Progenitor cell of endocrine pancreas (in vitro differentiated cells): ENCODE results near the gene PBX1. TPM values are rescaled to one million over a fixed set of nuclear protein-coding genes. Genes with fewer than 3 reads are reported as not detected.

ENCODE experiments used
- DNase-seq: peaks from one replicate; pipeline ENCODE4 v3.0.0; 2021; ENCODE audit warnings: low spot score; ENCODE audit not compliant: unreplicated experiment
- H3K27ac Mint-ChIP-seq: 2 replicates; pipeline ENCODE4 v1.8.0; 2021; ENCODE audit warnings: mild to moderate bottlenecking, moderate library complexity, mixed read lengths
- H3K27me3 Mint-ChIP-seq: 2 replicates; pipeline ENCODE4 v1.8.0; 2021; ENCODE audit warnings: mixed read lengths
- H3K36me3 Mint-ChIP-seq: 2 replicates; pipeline ENCODE4 v1.8.0; 2022; ENCODE audit warnings: mixed read lengths; ENCODE audit not compliant: insufficient read depth
- H3K4me1 Mint-ChIP-seq: 2 replicates; pipeline ENCODE4 v1.8.0; 2021; ENCODE audit warnings: low read depth, mixed read lengths
- H3K4me3 Mint-ChIP-seq: 2 replicates; pipeline ENCODE4 v1.8.0; 2021; ENCODE audit warnings: low read depth, mild to moderate bottlenecking, moderate library complexity, mixed read lengths
- H3K9me3 Mint-ChIP-seq: 2 replicates; pipeline ENCODE4 v1.8.0; 2021; ENCODE audit warnings: low read depth, mixed read lengths
- CTCF ChIP-seq: fragments of 200-600 bp; sonication (generic); IDR thresholded peaks from one replicate; pipeline ENCODE4 v1.5.0; 2021; ENCODE audit warnings: antibody characterized with exemption, mild to moderate bottlenecking; ENCODE audit not compliant: unreplicated experiment
- total RNA-seq: library from RNA; stranded (reverse); gene quantifications from 2 replicates; pipeline ENCODE4 v1.2.1, GENCODE V29; 2021

The PBX1 gene
- total RNA-seq, 1 donor from 2014 or later: 205 TPM

DNA sequence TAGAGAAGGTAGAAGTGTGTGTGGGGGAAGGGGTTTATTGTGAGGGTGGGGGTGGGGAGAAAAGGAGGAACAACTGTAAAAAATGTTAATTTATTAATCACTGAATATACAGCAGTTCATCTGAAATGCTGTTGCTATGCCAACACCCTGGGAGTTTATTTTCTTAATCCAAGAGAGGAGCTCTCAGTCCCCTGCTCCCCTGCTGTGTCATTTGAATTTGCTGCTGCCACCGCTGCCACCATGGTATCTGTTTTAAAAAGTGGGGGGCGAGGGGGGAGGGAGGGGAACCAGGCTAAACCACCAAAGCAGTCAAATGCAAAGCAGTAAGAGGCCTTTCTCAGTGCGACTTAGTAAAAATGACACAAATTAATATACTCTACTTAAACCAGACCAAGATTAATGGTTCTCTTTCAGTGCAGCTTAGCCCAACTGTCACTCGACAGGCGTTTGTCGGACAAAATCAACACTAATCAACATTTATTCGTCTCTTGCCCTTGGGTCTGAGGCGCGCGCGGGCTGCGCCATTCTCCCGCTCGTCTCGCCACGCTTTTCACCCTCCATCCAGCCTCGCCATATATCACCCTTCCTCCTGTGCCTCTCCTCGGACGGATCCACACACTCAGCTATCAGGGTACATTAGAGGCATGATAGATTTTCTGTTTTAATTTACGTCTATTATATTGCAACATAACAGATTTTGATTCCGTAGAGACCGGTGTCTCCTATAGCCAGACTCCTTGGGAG lies 76.2 kb downstream of the PBX1 start:
- Mint-ChIP-seq H3K4me1 (peaks cover 63% of the 10 kb centered on the region), H3K9me3 (no peaks in the 10 kb centered on the region), H3K27me3 (no peaks in the 10 kb centered on the region), H3K27ac (peak overlapping the region; percentile 70), H3K4me3 (no peak overlapping the region), H3K36me3 (peaks cover 16% of the 10 kb centered on the region)
- DNase-seq: no peak
- TF ChIP-seq CTCF: no peak

DNA sequence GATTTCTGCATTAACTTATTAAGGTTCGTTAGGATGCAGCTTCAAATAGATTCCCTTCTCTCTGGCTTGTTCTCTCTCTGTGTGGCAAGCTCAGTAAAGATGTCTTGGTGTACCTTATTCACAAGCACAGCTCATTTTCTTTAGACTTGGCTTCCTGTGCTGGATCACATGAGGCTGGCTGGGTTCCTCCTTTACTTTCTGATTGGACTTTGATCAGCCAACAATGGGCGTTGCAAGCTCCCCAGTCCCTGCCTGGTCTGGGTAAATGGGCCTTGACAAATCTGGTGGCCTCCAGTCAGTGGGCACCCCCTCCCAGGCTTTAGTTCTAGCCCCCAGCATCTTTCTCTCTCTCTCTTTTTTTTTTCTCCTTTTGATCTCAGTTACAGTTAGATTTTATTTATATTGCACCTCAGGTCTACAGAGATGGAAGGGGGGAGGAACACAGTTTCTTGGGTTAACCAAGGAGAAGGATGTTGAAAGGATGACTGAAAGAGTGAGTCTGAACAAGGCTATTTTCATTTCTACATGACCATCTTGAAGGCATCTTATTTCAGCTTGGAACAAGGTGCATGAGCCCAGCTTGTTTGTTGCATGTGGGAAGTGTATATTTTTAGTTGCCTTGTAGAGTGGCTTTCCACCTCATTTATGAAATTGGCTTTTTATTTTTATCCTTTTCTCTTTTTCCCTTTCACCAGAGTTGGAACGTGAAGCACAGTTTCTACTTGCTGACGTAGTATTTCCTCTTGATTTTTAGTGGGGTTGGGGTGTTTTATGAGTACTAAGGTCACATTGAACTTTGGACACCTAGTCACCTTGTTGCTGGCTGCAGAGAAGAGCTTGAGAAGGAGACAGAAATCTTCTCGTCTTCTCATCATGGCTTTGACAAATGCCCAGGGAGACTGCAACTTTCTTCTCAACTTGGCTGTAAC lies 77.1 kb downstream of the PBX1 start:
- no peak overlapping the region for H3K4me3 Mint-ChIP-seq
- DNase-seq: no peak
- no peak for TF ChIP-seq CTCF
- H3K27ac Mint-ChIP-seq: peak overlapping the region; percentile 65
- H3K9me3 Mint-ChIP-seq: no peaks in the 10 kb centered on the region
- H3K4me1 Mint-ChIP-seq: peaks cover 55% of the 10 kb centered on the region
- H3K36me3 Mint-ChIP-seq: peaks cover 15% of the 10 kb centered on the region
- no peaks in the 10 kb centered on the region for H3K27me3 Mint-ChIP-seq

GRCh38 chr1:164636757-164637156 lies 77.8 kb downstream of the PBX1 start:
- Mint-ChIP-seq H3K9me3 (no peaks in the 10 kb centered on the region), H3K27me3 (no peaks in the 10 kb centered on the region), H3K4me3 (no peak overlapping the region)

GRCh38 chr1:164637461-164638375 lies 78.7 kb downstream of the PBX1 start:
- Mint-ChIP-seq H3K4me3 (no peak overlapping the region), H3K9me3 (no peaks in the 10 kb centered on the region), H3K4me1 (peaks cover 49% of the 10 kb centered on the region), H3K27me3 (no peaks in the 10 kb centered on the region), H3K27ac (peak overlapping the region; percentile 96), H3K36me3 (peaks cover 25% of the 10 kb centered on the region)
- no peak for TF ChIP-seq CTCF
- no peak for DNase-seq

More at GRCh38 chr1:164636757-164637156, 77.8 kb downstream of the PBX1 start:
- H3K36me3 Mint-ChIP-seq: peaks cover 15% of the 10 kb centered on the region
- peaks cover 52% of the 10 kb centered on the region for H3K4me1 Mint-ChIP-seq
- no peak for DNase-seq
- peak overlapping the region; percentile 68 for H3K27ac Mint-ChIP-seq
- TF ChIP-seq CTCF: no peak
